ENCODE data around the gene CACYBP.

CACYBP gene

GRCh38 chr1:174971466-174971865 is 28.3 kb upstream of the CACYBP start:
- no peak for DNase-seq (ENCODE audit: low read depth, low spot score)
- peak overlapping the region; percentile 35 for H3K27ac ChIP-seq

GRCh38 chr1:174971902-174972301 is 27.8 kb upstream of the CACYBP start:
- H3K27ac ChIP-seq, result peak overlapping the region; percentile 35

GRCh38 chr1:174974711-174975119 is 25.0 kb upstream of the CACYBP start:
- no peak overlapping the region for H3K27ac ChIP-seq
- DNase-seq (ENCODE audit: low read depth, low spot score), result no peak

More at GRCh38 chr1:174971902-174972301, 27.8 kb upstream of the CACYBP start:
- DNase-seq (ENCODE audit: low read depth, low spot score), result no peak

- peak overlapping the region; percentile 54 for H3K27ac ChIP-seq
- no peak for DNase-seq (ENCODE audit: low read depth, low spot score)
Observed at GRCh38 chr1:174975764-174976163, 24.0 kb upstream of the CACYBP start.

- peak overlapping the region; percentile 54 for H3K27ac ChIP-seq
- DNase-seq (ENCODE audit: low read depth, low spot score), result no peak
Observed at GRCh38 chr1:174976436-174977108, 23.2 kb upstream of the CACYBP start.

GRCh38 chr1:174982971-174983689 is 16.6 kb upstream of the CACYBP start:
- DNase-seq (ENCODE audit: low read depth, low spot score), result no peak
- no peak overlapping the region for H3K27ac ChIP-seq

GRCh38 chr1:174984952-174985351 is 14.8 kb upstream of the CACYBP start:
- no peak overlapping the region for H3K27ac ChIP-seq
- DNase-seq (ENCODE audit: low read depth, low spot score), result no peak

- H3K27ac ChIP-seq, result no peak overlapping the region
- no peak for DNase-seq (ENCODE audit: low read depth, low spot score)
Observed at GRCh38 chr1:174988539-174988938, 11.2 kb upstream of the CACYBP start.

- DNase-seq (ENCODE audit: low read depth, low spot score), result no peak
- no peak overlapping the region for H3K27ac ChIP-seq
Observed at GRCh38 chr1:174988986-174989385, 10.8 kb upstream of the CACYBP start.

- H3K27ac ChIP-seq, result no peak overlapping the region
Observed at GRCh38 chr1:174989536-174990220, 10.1 kb upstream of the CACYBP start.

GRCh38 chr1:174990382-174990999 is 9.3 kb upstream of the CACYBP start:
- DNase-seq (ENCODE audit: low read depth, low spot score), result no peak
- H3K27ac ChIP-seq, result no peak overlapping the region

More at GRCh38 chr1:174989536-174990220, 10.1 kb upstream of the CACYBP start:
- DNase-seq (ENCODE audit: low read depth, low spot score), result no peak

GRCh38 chr1:174991473-174991872 is 8.3 kb upstream of the CACYBP start:
- no peak overlapping the region for H3K27ac ChIP-seq
- no peak for DNase-seq (ENCODE audit: low read depth, low spot score)

- DNase-seq (ENCODE audit: low read depth, low spot score), result no peak
- no peak overlapping the region for H3K27ac ChIP-seq
Observed at GRCh38 chr1:174995121-174995520, 4.6 kb upstream of the CACYBP start.

- no peak overlapping the region for H3K27ac ChIP-seq
- no peak for DNase-seq (ENCODE audit: low read depth, low spot score)
Observed at GRCh38 chr1:174995916-174996315, 3.8 kb upstream of the CACYBP start.

GRCh38 chr1:174996476-174996875 is 3.3 kb upstream of the CACYBP start:
- DNase-seq (ENCODE audit: low read depth, low spot score), result no peak

GRCh38 chr1:174997041-174997440 is 2.7 kb upstream of the CACYBP start:
- DNase-seq (ENCODE audit: low read depth, low spot score), result no peak
- H3K27ac ChIP-seq, result peak overlapping the region; percentile 5

More at GRCh38 chr1:174996476-174996875, 3.3 kb upstream of the CACYBP start:
- H3K27ac ChIP-seq, result peak overlapping the region; percentile 5

GRCh38 chr1:174998569-174999215 is 1.1 kb upstream of the CACYBP start:
- no peak for DNase-seq (ENCODE audit: low read depth, low spot score)
- peak overlapping the region; percentile 95 for H3K27ac ChIP-seq

- DNase-seq (ENCODE audit: low read depth, low spot score), result peak; percentile 97
- H3K27ac ChIP-seq, result peak overlapping the region; percentile 95
Observed at GRCh38 chr1:174999216-174999935, 371 bp upstream of the CACYBP start.

GRCh38 chr1:175000697-175001187 is 995 bp downstream of the CACYBP start:
- DNase-seq (ENCODE audit: low read depth, low spot score), result no peak
- H3K27ac ChIP-seq, result peak overlapping the region; percentile 95
